Measurements from ENCODE around the gene POLN.

- TF ChIP-seq CTCF (IDR thresholded peaks at IDR 0.05; ENCODE audit: low read depth, low read length) (no peak), POLR2A (IDR thresholded peaks at IDR 0.05; ENCODE audit: extremely low read depth, insufficient read length) (no peak), MYC (IDR thresholded peaks at IDR 0.05; ENCODE audit: low read depth, low read length) (no peak)
These were observed 179.0 kb downstream of the POLN start for GRCh38 chr4:2062808-2063524.
